Thyroid gland (tissue), 4 donors: ENCODE measurements around the gene SOX13.

Experiments
- CTCF ChIP-seq, 6 experiments: fragments of 200-600 bp in 3 of 6; fragments of 450-650 bp in 3 of 6; sonication (generic) in 3 of 6; IDR thresholded peaks; one replicate each; pipeline ENCODE4 v1.5.1; 2016 to 2019; ENCODE audit warnings: antibody characterized with exemption in 6 of 6, mild to moderate bottlenecking in 2 of 6, inconsistent platforms in 1 of 6, moderate library complexity in 1 of 6
- POLR2A ChIP-seq, 2 donors: fragments of 450-650 bp; IDR thresholded peaks; one replicate each; pipeline ENCODE4 v1.6.1; 2017; ENCODE audit warnings: antibody characterized with exemption in 2 of 2, mild to moderate bottlenecking in 2 of 2, moderate library complexity in 1 of 2

- TF ChIP-seq CTCF (IDR thresholded peaks at IDR 0.05) (no peak), POLR2A (IDR thresholded peaks at IDR 0.05) (no peak)
These were observed 74.8 kb downstream of the SOX13 start for GRCh38 chr1:204147406-204148383.
